GM18526 (cell line): ENCODE results near the gene UVRAG.

Experiments used
- POLR2A ChIP-seq: IDR thresholded peaks from 3 replicates; pipeline ENCODE4 v1.6.1; 2011; ENCODE audit not compliant: insufficient read length; ENCODE audit errors: extremely low read depth

Gene UVRAG

DNA sequence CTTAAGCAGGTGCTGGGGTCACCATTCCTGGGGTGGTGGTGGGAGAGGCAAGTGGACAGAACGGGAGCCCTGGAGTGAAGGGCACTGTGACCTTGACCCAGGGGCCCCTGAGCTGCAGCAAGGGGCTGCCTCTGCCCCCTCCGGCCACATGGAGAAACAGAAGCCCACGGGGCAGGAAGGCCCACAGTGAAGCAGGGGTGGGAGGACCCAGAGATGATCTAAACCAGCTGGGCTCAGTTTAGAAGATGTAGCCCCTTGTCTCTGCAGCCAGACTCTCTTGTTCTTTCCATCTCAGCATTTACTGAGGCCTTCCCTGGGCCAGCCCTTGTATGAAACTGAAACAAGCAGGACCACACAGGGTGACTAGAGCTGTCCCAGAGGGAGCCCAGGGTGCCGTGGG, 360.8 kb downstream of the UVRAG start:
- TF ChIP-seq POLR2A = no peak

GRCh38 chr11:76176463-76176862, 361.5 kb downstream of the UVRAG start:
- TF ChIP-seq POLR2A = no peak

DNA sequence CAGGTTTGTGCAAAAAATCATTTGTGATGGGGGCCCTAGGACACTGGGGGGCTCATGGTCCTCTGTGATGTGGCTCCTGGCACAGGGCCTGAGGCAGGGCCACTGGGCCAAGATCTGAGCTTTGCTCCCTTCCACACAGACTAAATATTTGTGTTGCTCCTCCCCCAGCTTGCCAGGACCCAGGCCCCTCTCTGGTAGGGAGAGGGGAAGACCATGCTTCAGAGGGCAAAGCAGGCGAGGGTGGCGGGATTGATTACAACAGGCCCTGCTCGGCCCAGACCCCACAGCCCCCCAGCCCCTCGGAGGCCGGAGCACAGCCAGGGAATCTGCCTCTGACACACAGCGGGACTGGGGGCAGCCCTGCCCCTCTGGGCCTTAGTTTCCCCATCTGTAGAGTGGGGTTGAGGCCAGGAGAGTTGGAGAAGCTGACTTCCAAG, 362.3 kb downstream of the UVRAG start:
- TF ChIP-seq POLR2A = no peak

DNA sequence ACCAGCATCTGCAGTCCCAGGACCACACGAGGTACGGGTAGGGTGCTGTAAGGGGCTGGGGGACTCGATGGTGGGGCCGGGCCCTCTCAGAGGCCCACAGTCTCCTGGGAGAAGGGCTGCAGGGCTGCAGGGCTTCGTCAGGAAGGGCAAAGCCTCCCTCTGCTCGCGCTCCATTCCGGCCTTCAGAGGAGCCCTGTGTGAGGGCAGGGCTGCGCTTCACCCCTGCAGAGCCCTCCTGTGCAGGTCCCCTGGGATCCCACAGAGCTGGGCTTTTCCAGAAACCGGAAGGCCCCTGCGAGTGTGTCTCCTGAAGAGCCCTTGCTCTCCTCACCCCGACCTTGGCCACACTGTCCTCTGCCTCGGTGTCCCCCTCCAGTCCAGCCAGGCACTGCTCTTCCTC, 364.1 kb downstream of the UVRAG start:
- no peak for TF ChIP-seq POLR2A

DNA sequence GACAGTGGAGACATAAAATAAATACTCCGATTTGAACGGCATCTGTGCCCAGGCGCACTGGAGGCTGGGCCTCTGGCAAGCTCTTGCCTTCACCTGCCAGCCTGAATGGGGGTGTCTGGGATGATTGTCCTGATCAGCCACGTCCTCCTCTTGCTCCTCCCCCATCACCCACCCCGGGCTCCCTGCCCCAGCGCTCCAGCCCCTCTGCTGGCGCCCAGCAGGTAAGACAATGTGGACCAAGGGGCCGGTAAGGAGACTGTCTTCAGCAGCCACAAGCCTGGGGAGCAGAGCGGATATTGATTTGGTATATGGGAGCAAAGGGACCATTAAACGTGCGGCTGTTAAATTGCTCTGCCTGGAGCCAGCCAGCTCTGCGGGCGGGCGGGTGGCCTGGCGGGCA, 366.4 kb downstream of the UVRAG start:
- no peak for TF ChIP-seq POLR2A

DNA sequence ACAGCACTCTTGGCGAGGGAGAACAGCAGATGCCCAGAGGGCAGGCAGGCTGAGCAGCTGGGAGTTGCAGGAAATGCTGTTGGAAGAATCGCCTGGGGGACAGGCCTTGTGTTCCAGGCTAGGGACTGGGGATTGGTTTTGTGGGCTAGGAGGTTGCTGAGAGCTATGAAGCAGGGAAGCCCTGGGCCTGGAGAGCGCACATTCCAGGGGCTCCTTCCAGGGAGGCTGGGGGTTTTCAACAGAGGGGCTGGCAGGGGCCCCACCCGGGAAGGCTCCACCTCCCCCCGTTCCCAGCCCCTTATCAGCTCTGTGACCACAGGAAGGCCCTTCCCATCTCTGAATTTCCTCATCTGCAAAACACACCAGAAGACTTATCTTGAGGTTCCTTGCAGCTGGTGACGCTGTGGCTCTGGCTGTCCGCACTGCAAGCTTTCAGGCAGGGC, 369.6 kb downstream of the UVRAG start:
- TF ChIP-seq POLR2A = no peak

GRCh38 chr11:76185511-76185910, 370.5 kb downstream of the UVRAG start:
- no peak for TF ChIP-seq POLR2A

DNA sequence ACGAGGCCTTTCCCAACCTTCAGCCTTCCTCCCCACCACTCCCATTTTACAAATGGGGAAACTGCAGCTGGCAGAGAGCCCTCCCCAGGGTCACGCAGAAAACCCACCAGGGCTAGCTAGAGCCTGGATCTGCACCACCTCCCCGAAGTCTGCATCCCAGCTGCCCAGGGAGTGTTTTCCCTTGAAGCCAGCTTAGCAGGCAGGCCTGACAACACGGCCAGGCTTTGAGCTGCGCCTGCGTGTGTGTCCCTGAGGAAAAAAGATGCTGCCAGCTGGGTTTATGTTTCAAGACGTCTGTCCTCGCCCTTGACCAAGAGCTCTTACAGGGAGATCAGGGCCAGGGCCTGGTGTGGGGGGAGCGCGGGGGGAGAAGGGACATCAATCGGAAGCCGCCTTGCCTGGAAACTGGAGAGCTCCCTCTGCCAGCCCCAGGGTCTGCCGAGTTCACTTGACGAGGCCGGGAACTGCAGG, 371.0 kb downstream of the UVRAG start:
- no peak for TF ChIP-seq POLR2A

- TF ChIP-seq POLR2A = no peak
These were observed 371.8 kb downstream of the UVRAG start for GRCh38 chr11:76186776-76187279.

DNA sequence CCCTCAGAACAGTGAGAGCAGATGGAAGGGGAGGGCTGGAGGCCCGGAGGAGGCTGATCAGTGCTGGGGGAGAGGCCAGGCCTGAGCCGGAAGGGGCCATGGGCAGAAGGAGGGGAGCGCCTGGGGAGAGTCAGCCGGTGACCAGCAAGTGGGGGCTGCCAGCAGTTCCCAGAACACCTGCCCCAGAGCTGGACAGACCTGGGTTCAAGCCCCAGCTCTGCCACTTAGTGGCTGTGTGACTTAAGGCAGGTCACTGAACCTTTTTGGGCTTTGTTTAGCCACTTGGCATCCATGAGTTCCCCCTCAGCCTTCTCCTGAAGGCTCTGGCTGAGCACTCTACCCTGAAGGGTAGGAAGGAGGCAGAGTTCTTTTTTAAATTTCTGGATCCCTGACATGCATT, 373.9 kb downstream of the UVRAG start:
- TF ChIP-seq POLR2A = no peak

GRCh38 chr11:76189682-76190081, 374.7 kb downstream of the UVRAG start:
- no peak for TF ChIP-seq POLR2A

DNA sequence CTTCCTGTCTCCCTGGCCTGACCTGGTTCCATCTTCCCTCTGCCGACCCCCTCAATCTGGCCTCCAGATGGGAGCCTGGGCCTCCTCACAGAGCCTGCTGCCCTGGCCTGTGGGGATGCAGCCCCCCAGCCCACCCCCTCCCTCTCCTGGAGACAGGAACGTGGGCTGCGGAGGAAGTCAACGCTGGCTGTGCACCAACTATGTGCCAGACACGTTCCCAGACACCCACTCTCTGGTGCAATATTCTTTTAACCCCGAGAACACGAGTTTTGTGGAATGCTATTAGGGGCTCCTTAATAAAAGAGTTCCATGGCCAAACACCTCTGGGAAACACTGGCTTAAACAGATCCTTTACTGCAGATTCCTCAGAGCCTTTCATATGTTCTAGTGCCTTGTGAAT, 375.4 kb downstream of the UVRAG start:
- no peak for TF ChIP-seq POLR2A
